Activated CD8-positive, alpha-beta memory T cell treated with anti-CD3 and anti-CD28 coated beads, Interleukin-2, amount 10 ng/mL, durations not matched to agents 7 days and 5 days (primary cell): Measurements from ENCODE around the gene PRM2. TPM values are rescaled to one million over a fixed set of nuclear protein-coding genes. Genes with fewer than 3 reads are reported as not detected.

Source experiments
- ATAC-seq: fragments of 150-1000 bp; cut with Tn5 transposase; one replicate; pipeline ENCODE4 v1.10.0; 2021; ENCODE audit warnings: moderate library complexity
- CTCF ChIA-PET: fragments of 350-600 bp; sonication (Branson Sonifier 250); formaldehyde crosslinking; loops from one replicate; lab custom pipeline; 2021; ENCODE audit warnings: antibody characterized with exemption; lab: Charles Lee
- DNase-seq: peaks from one replicate; pipeline ENCODE4 v3.0.0-alpha.2; 2020
- H3K27ac Mint-ChIP-seq: one replicate; pipeline ENCODE4 v1.8.0; 2021; ENCODE audit warnings: mild to moderate bottlenecking, mixed read lengths
- H3K27me3 Mint-ChIP-seq: one replicate; pipeline ENCODE4 v1.8.0; 2021; ENCODE audit warnings: mixed read lengths
- H3K36me3 Mint-ChIP-seq: one replicate; pipeline ENCODE4 v1.8.0; 2021; ENCODE audit warnings: mild to moderate bottlenecking, mixed read lengths
- H3K4me1 Mint-ChIP-seq: one replicate; pipeline ENCODE4 v1.8.0; 2021; ENCODE audit warnings: mixed read lengths
- H3K4me3 Mint-ChIP-seq: one replicate; pipeline ENCODE4 v1.8.0; 2021; ENCODE audit warnings: mild to moderate bottlenecking, moderate library complexity, mixed read lengths
- H3K9me3 Mint-ChIP-seq: one replicate; pipeline ENCODE4 v1.8.0; 2022; ENCODE audit warnings: low read depth, mixed read lengths
- total RNA-seq, 2 experiments: library from RNA; stranded (reverse); gene quantifications; one replicate each; pipeline ENCODE4 v1.2.3, GENCODE V29; 2021

Gene PRM2
- total RNA-seq, 2 experiments from 2014 or later, result not detected

DNA sequence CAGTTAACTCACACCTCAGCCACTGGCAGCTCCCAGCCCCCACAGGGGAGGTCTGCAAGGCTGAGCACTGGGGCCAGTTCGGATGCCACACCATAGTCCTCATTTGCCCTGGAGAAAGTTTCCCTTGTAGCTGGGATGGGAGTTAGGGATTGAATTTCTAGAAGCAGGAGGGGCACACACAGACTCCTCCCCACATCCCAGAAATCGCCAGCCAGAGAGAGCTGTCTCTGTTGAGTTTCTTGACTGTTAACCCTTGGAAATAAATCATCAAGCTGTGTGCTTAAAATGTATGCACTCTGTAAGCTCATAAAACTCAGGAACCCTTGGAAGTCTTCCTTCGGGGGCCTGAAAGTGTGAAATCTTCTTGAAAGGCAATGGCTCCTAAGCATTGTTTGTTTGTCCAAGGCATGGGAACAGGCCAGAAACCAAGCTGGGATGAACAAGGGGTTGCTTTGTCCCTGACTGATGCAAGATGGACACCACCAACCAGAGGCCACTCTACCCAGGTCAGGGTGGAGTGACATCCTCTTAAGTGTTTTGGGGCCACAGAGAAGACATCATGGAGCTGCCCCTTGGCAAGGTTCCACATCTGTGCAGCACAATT is 2.5 kb downstream of the PRM2 start:
- CTCF ChIA-PET, result interaction anchor here (1.6 kb wide), 1 partner anchor 122 kb away, joined by 3 read pairs; no protein-coding TSS in a partner anchor
- H3K4me3 Mint-ChIP-seq, result no peak overlapping the region
- no peaks in the 10 kb centered on the region for H3K36me3 Mint-ChIP-seq
- H3K27me3 Mint-ChIP-seq, result peaks cover 27% of the 10 kb centered on the region
- H3K9me3 Mint-ChIP-seq, result no peaks in the 10 kb centered on the region
- H3K27ac Mint-ChIP-seq, result no peak overlapping the region
- no peak for ATAC-seq
- no peak for DNase-seq
- H3K4me1 Mint-ChIP-seq, result no peaks in the 10 kb centered on the region

DNA sequence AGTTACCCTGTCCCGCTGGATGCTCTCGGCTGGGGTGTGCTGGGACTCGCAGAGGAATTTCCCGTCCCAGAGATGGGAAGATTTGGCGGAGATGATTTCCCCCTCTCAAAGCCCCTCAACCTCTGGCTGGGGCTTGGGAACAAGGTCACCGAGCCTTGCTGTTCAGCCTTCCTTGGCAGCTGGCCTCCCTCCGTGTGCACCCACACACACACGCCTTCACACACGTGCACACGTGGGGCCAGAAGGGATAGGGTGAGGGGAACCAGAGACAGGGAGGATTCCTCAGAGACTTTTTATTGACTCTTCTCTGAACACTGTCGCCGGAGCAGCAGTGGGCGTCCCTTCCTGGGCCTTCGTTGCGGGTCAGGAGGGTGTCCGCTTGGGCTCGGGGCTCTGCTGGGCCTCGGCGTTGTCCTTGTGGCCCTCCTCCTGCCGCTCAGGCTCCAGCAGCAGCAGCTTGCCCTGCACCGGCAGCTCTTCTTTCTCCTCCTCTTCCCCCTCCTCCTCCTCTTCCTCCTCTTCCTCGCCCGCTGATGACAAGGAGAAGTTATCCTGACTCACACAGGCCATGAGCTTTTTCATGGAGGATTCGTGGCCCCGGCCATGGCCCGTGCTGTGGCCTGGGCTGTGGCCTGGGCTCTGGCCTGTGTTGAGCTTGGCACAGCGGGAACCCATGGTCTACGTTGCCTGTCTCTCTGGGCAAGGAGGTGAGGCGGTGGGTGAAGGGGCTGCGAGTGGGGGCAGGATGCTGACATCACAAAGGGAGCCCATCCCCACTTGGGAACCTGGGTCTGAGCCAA is 3.2 kb downstream of the PRM2 start, which contains the start of gene PRM3:
Gene PRM3, minus strand, starts transcription at position 709 of the 800 bp plus-strand sequence. Its CDS starts 34 bp downstream, at position 675.
- CTCF ChIA-PET, result interaction anchor here (1.0 to 1.6 kb wide), 2 partner anchors 35 to 123 kb away, joined by 3 to 4 read pairs; no protein-coding TSS in a partner anchor
- no peak within 1 kb of the TSS for H3K27ac Mint-ChIP-seq
- no peaks in the 10 kb centered on the region for H3K9me3 Mint-ChIP-seq
- H3K4me1 Mint-ChIP-seq, result no peaks in the 10 kb centered on the region
- peaks cover 28% of the 10 kb centered on the region for H3K27me3 Mint-ChIP-seq
- ATAC-seq (no peak), DNase-seq (no peak)
- H3K4me3 Mint-ChIP-seq, result no peak within 1 kb of the TSS
- no peaks in the 10 kb centered on the region for H3K36me3 Mint-ChIP-seq

DNA sequence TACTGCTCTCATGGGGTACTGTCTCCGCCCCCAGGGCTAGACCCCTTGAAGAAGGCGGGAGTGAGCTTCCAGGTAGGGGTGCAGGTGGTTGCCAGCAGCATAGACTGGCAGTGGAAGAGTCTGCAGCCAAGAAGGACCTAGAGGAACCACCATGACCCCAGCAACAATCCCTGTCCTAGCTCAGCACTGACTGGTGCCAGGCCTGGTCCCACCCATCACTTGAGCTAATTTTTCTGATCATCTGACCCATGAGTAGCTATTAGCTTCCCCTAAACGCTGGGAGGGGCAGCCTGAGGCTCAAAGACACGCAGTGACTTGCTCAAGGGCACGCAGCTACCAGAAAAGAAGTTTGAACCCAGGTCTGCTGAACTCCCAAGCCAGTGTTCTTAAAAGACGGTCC is 3.8 kb downstream of the PRM2 start:
- ATAC-seq, result no peak
- DNase-seq, result no peak
- peaks cover 29% of the 10 kb centered on the region for H3K27me3 Mint-ChIP-seq
- H3K4me1 Mint-ChIP-seq, result no peaks in the 10 kb centered on the region
- H3K27ac Mint-ChIP-seq, result no peak overlapping the region
- H3K36me3 Mint-ChIP-seq, result no peaks in the 10 kb centered on the region
- CTCF ChIA-PET, result interaction anchor here (1.0 to 2.3 kb wide), 2 partner anchors 36 to 308 kb away, joined by 4 to 5 read pairs; no protein-coding TSS in a partner anchor
- H3K9me3 Mint-ChIP-seq, result no peaks in the 10 kb centered on the region
- no peak overlapping the region for H3K4me3 Mint-ChIP-seq

DNA sequence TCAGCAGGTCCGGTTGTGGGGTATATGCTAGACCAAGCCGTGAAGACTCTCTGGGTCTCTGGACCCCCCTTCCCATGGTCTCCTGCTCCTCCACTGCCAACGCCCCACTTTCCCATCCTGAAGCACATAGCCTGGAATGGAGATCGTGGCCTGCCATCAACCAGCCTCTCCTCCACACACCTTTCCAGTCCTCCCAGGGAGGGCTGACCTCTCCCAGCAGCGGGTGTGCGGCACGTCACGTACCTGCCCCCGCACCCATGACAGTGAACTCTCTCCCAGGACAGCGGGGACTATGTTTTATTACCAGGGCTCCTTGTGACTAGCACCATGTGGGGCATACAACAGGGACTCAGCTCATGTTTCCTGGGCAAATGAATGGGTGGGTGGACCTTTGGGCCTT is 4.7 kb downstream of the PRM2 start:
- Mint-ChIP-seq H3K9me3 (no peaks in the 10 kb centered on the region), H3K4me1 (no peaks in the 10 kb centered on the region), H3K27ac (no peak overlapping the region), H3K27me3 (peaks cover 32% of the 10 kb centered on the region), H3K4me3 (no peak overlapping the region), H3K36me3 (no peaks in the 10 kb centered on the region)
- ATAC-seq, result no peak
- DNase-seq, result no peak
- CTCF ChIA-PET, result interaction anchor here (2.3 kb wide), 1 partner anchor 307 kb away, joined by 5 read pairs; no protein-coding TSS in a partner anchor

DNA sequence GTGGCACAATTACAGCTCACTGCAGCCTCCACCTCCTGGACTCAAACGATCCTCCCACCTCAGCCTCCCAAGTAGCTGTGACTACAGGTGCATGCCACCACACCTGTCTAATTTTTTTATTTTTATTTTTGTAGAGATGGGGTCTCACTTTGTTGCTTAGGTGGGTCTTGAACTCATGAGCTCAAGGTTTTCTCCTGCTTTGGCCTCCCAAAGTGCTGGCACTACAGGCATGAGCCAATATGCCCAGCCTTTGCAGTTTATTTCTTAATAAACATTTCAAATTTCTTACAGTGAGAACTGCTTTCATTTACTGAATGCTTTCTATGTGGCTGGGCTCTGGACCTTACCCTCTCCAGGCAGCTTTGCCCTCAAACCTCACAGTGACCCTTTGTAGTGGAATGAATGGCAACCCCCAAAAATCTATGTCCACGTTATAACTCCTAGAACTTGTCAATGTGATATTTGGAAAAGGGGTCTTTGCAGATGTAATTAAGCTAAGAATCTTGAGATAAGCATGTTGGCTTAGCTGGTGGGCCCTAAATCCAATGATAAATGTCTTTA is 5.6 kb downstream of the PRM2 start:
- Mint-ChIP-seq H3K9me3 (no peaks in the 10 kb centered on the region), H3K4me3 (no peak overlapping the region), H3K36me3 (no peaks in the 10 kb centered on the region), H3K4me1 (no peaks in the 10 kb centered on the region), H3K27me3 (peaks cover 33% of the 10 kb centered on the region), H3K27ac (no peak overlapping the region)
- DNase-seq, result no peak
- ATAC-seq, result no peak
- CTCF ChIA-PET, result interaction anchor here (0.6 to 2.3 kb wide), 5 partner anchors 14 to 306 kb away, joined by 3 to 8 read pairs (median 4); no protein-coding TSS in a partner anchor

DNA sequence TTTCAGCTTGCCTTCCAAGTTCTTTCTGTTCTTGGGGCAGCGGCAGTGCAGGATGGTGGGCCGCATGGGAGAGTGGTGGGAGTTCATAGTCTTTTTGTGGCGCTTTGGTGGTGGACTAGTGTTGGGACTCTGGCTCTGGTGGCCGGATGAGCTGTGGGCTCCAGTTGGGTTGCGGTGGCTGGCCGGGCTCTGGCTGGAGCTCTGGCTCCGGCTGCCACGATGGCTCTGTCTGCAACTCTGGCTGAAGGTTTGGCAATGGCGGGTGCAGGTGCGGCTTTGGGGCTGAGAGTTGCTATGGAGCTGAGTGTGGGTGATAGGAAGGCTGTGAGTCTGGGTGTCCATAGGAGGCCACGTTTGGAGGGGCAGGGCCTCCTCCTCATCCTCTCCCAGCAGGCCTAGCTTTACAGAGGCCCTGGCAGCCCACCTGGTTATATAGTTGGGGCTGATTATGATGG is 7.3 kb downstream of the PRM2 start, which contains the start of gene TNP2:
Gene TNP2, minus strand, starts transcription at position 405 of the 455 bp plus-strand sequence. Its CDS starts 63 bp downstream, at position 342.
- no peak for ATAC-seq
- H3K4me1 Mint-ChIP-seq, result peaks cover 11% of the 10 kb centered on the region
- H3K9me3 Mint-ChIP-seq, result no peaks in the 10 kb centered on the region
- DNase-seq, result no peak
- H3K27ac Mint-ChIP-seq, result no peak within 1 kb of the TSS
- CTCF ChIA-PET, result interaction anchor here (0.8 to 2.1 kb wide), 3 partner anchors 10 to 128 kb away, joined by 3 to 8 read pairs (median 3); no protein-coding TSS in a partner anchor
- H3K4me3 Mint-ChIP-seq, result no peak within 1 kb of the TSS
- no peaks in the 10 kb centered on the region for H3K36me3 Mint-ChIP-seq
- peaks cover 25% of the 10 kb centered on the region for H3K27me3 Mint-ChIP-seq

DNA sequence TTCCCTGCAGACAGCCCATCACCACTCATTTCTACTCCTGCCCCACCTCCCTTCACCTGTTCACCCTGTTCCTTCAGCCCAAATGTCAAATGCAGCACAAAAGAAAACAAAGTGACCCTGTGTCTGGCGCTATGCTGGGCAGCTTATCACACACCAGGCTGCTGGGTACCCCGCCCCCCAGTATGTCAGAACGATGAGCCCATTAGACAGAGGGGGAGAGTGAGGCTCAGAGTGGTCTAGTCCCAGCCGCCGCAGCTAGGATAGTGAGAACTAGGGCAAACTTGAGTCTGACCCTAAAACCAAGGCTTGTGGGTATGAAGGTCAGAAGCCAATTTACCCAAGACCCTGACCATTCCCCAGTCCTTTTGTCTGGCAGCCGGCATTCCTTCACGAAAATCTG is 11.2 kb downstream of the PRM2 start:
- DNase-seq (no peak), ATAC-seq (no peak)
- Mint-ChIP-seq H3K4me1 (peaks cover 23% of the 10 kb centered on the region), H3K36me3 (no peaks in the 10 kb centered on the region), H3K4me3 (no peak overlapping the region), H3K27me3 (peaks cover 32% of the 10 kb centered on the region), H3K27ac (no peak overlapping the region), H3K9me3 (no peaks in the 10 kb centered on the region)
- CTCF ChIA-PET, result interaction anchor here (1.4 to 1.6 kb wide), 2 partner anchors 285 to 293 kb away, joined by 4 read pairs; no protein-coding TSS in a partner anchor

DNA sequence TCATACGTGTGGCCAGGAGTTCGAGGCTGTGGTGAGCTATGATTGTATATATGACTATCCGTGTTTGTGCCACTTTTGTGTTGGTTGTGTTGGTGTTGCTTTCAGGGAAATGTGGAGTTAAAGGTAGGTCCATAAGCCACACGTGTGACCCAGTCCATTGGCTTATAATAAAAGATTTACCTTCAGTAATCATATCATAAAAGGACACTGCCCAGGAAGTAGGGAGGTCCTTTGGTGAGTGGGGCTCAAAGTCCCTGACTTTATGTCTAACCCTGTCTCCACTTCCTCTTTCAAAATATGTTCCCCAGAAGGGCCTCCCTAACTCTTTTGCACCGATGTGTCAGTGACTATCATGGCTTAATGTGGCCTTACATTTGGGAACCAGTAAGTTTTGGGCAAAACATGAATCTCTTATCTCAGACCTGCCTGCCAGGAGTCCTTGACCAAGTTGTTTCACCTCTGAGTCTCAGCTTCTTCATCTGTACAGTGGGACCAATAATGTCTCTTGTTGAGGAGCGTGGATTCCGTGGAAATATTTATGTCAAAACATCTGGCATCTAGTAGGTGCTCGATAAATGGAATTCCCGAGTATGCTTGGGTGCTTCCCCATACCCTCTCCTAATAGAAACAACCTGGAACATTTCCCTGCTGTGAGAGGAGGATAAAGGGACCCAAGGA is 12.0 kb downstream of the PRM2 start:
- Mint-ChIP-seq H3K27ac (peak overlapping the region; percentile 33), H3K4me1 (peaks cover 24% of the 10 kb centered on the region), H3K4me3 (peak overlapping the region; percentile 2), H3K9me3 (no peaks in the 10 kb centered on the region), H3K36me3 (no peaks in the 10 kb centered on the region), H3K27me3 (peaks cover 36% of the 10 kb centered on the region)
- CTCF ChIA-PET, result interaction anchor here (1.3 to 1.4 kb wide), 2 partner anchors 108 to 284 kb away, joined by 3 to 4 read pairs; no protein-coding TSS in a partner anchor
- ATAC-seq (peak; percentile 35), DNase-seq (no peak)

DNA sequence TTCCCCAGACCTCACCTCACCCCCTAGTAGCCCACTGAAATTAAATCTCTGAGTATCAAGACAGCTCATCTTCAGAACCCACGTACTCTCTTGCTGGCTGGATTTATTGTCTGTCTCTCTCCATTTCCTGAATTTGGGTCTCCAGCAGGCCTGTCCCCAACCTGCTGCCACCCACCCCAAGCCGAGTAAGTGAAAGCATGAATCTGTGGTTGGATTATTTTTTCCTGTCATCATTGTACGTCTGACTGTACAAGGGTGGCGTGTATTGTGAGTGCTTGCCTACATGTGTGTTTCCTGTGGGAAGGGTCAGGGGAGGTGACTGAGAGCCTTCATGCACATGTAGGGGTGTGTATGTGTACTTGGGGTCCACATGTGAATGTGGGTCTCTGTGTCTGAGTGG is 12.5 kb downstream of the PRM2 start:
- Mint-ChIP-seq H3K9me3 (no peaks in the 10 kb centered on the region), H3K27me3 (peaks cover 36% of the 10 kb centered on the region), H3K36me3 (no peaks in the 10 kb centered on the region), H3K4me1 (peaks cover 29% of the 10 kb centered on the region), H3K4me3 (peak overlapping the region; percentile 2), H3K27ac (peak overlapping the region; percentile 33)
- CTCF ChIA-PET, result interaction anchor here (0.6 to 1.4 kb wide), 3 partner anchors 108 to 283 kb away, joined by 3 to 4 read pairs (median 3); no protein-coding TSS in a partner anchor
- DNase-seq, result peak; percentile 75
- peak; percentile 76 for ATAC-seq

DNA sequence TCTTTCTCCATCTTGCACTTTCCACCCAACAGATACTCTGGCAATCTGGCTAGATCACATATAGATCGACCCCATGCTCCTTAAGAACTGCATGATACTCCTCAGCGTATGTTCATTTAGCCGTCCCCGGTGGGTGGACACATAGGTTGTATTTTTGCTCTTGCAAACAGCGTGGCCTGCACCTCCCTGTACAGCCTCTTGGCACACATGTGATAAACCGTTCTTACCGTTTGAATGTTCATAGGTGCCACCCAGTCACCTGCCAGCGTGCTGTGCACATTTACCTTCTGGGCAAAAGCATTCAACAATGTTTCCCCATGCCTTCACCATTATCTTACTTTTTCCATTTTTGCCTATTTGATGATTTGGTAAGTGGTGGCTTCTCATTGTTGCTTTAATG is 13.4 kb downstream of the PRM2 start:
- Mint-ChIP-seq H3K9me3 (no peaks in the 10 kb centered on the region), H3K4me3 (no peak overlapping the region), H3K27me3 (peaks cover 30% of the 10 kb centered on the region), H3K36me3 (no peaks in the 10 kb centered on the region), H3K4me1 (peaks cover 37% of the 10 kb centered on the region), H3K27ac (no peak overlapping the region)
- ATAC-seq (no peak), DNase-seq (no peak)
- CTCF ChIA-PET, result interaction anchor here (0.6 to 1.8 kb wide), 4 partner anchors 109 to 298 kb away, joined by 3 to 6 read pairs (median 4); no protein-coding TSS in a partner anchor

DNA sequence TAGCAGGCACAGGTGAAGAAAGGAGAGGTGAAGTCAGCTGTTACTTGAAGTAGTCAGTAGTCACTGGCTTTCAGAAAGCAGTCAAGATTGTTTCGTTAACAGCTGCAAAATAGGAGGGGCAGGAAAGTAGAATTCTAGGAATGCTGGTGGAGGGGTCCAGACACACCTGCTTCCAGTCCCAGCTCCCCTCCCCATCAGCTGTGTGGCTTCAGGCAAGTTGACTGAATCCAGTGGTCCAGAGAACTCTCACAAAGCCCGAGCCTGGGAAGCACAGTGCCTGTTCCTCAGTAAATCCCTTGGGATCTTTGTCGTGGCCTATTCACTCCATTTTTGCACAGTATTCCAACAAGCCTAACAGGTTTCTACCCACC is 15.7 kb downstream of the PRM2 start:
- Mint-ChIP-seq H3K27ac (no peak overlapping the region), H3K27me3 (peaks cover 19% of the 10 kb centered on the region), H3K9me3 (no peaks in the 10 kb centered on the region), H3K4me3 (no peak overlapping the region), H3K4me1 (peaks cover 47% of the 10 kb centered on the region), H3K36me3 (peaks cover 2% of the 10 kb centered on the region)
- ATAC-seq (no peak), DNase-seq (no peak)
- CTCF ChIA-PET, result interaction anchor here (0.9 to 7.2 kb wide), 3 partner anchors 49 to 111 kb away, joined by 3 to 38 read pairs (median 3); no protein-coding TSS in a partner anchor
